GM23338 (cell line): ENCODE data around the gene OR4K2. TPM values are rescaled to one million over a fixed set of nuclear protein-coding genes. Genes with fewer than 3 reads are reported as not detected.

Experiments used
- ATAC-seq: fragments of 200-7000 bp; cut with Tn5 transposase; 3 replicates; pipeline ENCODE4 v1.9.1; 2020
- DNase-seq: peaks from one replicate; pipeline ENCODE4 v3.0.0-alpha.2; 2015; ENCODE audit warnings: low spot score
- H2AFZ ChIP-seq: fragments of 200-600 bp; sonication (generic); 2 replicates; pipeline ENCODE4 v1.8.0; 2016; ENCODE audit warnings: antibody characterized with exemption, mild to moderate bottlenecking, moderate library complexity
- H3F3A ChIP-seq: fragments of 200-600 bp; sonication (generic); replicated peaks from 2 replicates; pipeline ENCODE4 v1.8.0; 2017; ENCODE audit warnings: antibody characterized with exemption, mixed run types, low read depth
- H3K27ac ChIP-seq: fragments of 200-600 bp; sonication (generic); 2 replicates; pipeline ENCODE4 v1.6.1; 2016; ENCODE audit warnings: low read depth
- H3K27me3 ChIP-seq: fragments of 200-600 bp; sonication (generic); 2 replicates; pipeline ENCODE4 v1.8.0; 2016; ENCODE audit warnings: mild to moderate bottlenecking, mixed run types, moderate library complexity; ENCODE audit not compliant: insufficient read depth
- H3K36me3 ChIP-seq: fragments of 200-600 bp; sonication (generic); 2 replicates; pipeline ENCODE4 v1.8.0; 2016; ENCODE audit warnings: mild to moderate bottlenecking; ENCODE audit not compliant: insufficient read depth
- H3K4me1 ChIP-seq: fragments of 200-600 bp; sonication (generic); 2 replicates; pipeline ENCODE4 v1.8.0; 2016; ENCODE audit warnings: mild to moderate bottlenecking, moderate library complexity; ENCODE audit not compliant: insufficient read depth
- H3K4me2 ChIP-seq: fragments of 200-600 bp; sonication (generic); 2 replicates; pipeline ENCODE4 v1.7.1; 2017; ENCODE audit warnings: mixed run types
- H3K4me3 ChIP-seq: fragments of 200-600 bp; sonication (generic); 2 replicates; pipeline ENCODE4 v1.6.1; 2016; ENCODE audit warnings: mixed run types
- H3K79me2 ChIP-seq: fragments of 200-600 bp; sonication (generic); replicated peaks from 2 replicates; pipeline ENCODE4 v1.8.0; 2017; ENCODE audit warnings: mild to moderate bottlenecking; ENCODE audit not compliant: insufficient read depth
- H3K9me2 ChIP-seq: fragments of 200-600 bp; sonication (generic); 2 replicates; pipeline ENCODE4 v1.8.0; 2017; ENCODE audit not compliant: insufficient read depth
- H4K20me1 ChIP-seq: fragments of 200-600 bp; sonication (generic); replicated peaks from 2 replicates; pipeline ENCODE4 v1.8.0; 2017; ENCODE audit warnings: mild to moderate bottlenecking; ENCODE audit not compliant: insufficient read depth
- H3K27ac Mint-ChIP-seq: 2 replicates; pipeline ENCODE4 v1.8.0; 2020; ENCODE audit warnings: inconsistent platforms, mild to moderate bottlenecking, moderate library complexity, mixed read lengths
- H3K27me3 Mint-ChIP-seq: 3 replicates; pipeline ENCODE4 v1.8.0; 2022; ENCODE audit warnings: low read depth, mild to moderate bottlenecking, moderate library complexity, mixed read lengths, inconsistent platforms; ENCODE audit not compliant: insufficient read depth, poor library complexity
- H3K36me3 Mint-ChIP-seq: 3 replicates; pipeline ENCODE4 v1.8.0; 2021; ENCODE audit warnings: low read depth, mild to moderate bottlenecking, inconsistent platforms, moderate library complexity, mixed read lengths
- H3K4me1 Mint-ChIP-seq: 3 replicates; pipeline ENCODE4 v1.8.0; 2020; ENCODE audit warnings: mild to moderate bottlenecking, inconsistent platforms, mixed read lengths
- H3K4me3 Mint-ChIP-seq: 3 replicates; pipeline ENCODE4 v1.8.0; 2021; ENCODE audit warnings: moderate library complexity, mild to moderate bottlenecking, inconsistent platforms, mixed read lengths
- H3K9me3 Mint-ChIP-seq: 3 replicates; pipeline ENCODE4 v1.8.0; 2020; ENCODE audit warnings: moderate library complexity, mild to moderate bottlenecking, inconsistent platforms, mixed read lengths
- ETS1 ChIP-seq: IDR thresholded peaks from 2 replicates; pipeline ENCODE4 v1.6.1; 2016; ENCODE audit warnings: antibody characterized with exemption
- JUNB ChIP-seq: IDR thresholded peaks from one replicate; pipeline ENCODE4 v1.6.1; 2016; ENCODE audit warnings: antibody characterized with exemption; ENCODE audit not compliant: unreplicated experiment
- REST ChIP-seq: IDR thresholded peaks from one replicate; pipeline ENCODE4 v1.6.1; 2018; ENCODE audit warnings: antibody characterized with exemption; ENCODE audit not compliant: unreplicated experiment
- ZNF114 ChIP-seq: fragments of 250-450 bp; sonication (Bioruptor Pico); IDR thresholded peaks from 2 replicates; pipeline ENCODE4 v1.5.0; 2020; ENCODE audit warnings: mild to moderate bottlenecking, moderate library complexity
- ZNF331 ChIP-seq: fragments of 250-450 bp; sonication (Bioruptor Pico); IDR thresholded peaks from 2 replicates; pipeline ENCODE4 v1.5.0; 2020; ENCODE audit warnings: low read depth, mild to moderate bottlenecking, moderate library complexity
- polyA plus RNA-seq: library from polyadenylated mRNA; unstranded; fragments of >200 nt; fragmentation: Nextera tagmentation; extraction: Ambion mirVana; gene quantifications from 2 replicates; pipeline ENCODE4 v1.2.1, GENCODE V29; 2016
- total RNA-seq: library from RNA; depleted of rRNA; stranded (reverse); fragments of >200 nt; shearing (Covaris generic); gene quantifications from 2 replicates; pipeline ENCODE4 v1.2.3, GENCODE V29; 2014

OR4K2 gene
- total and polyA plus RNA-seq, 2 experiments from 2014 or later = not detected

- H3K36me3 ChIP-seq = peaks cover 37% of the 10 kb centered on the region
Measured at GRCh38 chr14:19917955-19918518, 43.1 kb downstream of the OR4K2 start.

More at GRCh38 chr14:19917955-19918518, 43.1 kb downstream of the OR4K2 start:
- Histone ChIP-seq H3K4me2 (no peak overlapping the region), H3K4me3 (no peak overlapping the region; the same call in 1 of the 2 replicates), H2AFZ (no peak overlapping the region), H3K27ac (no peak overlapping the region), H3K79me2 (no peaks in the 10 kb centered on the region), H3F3A (no peaks in the 10 kb centered on the region), H3K27me3 (no peaks in the 10 kb centered on the region), H3K9me2 (no peaks in the 10 kb centered on the region), H3K4me1 (no peaks in the 10 kb centered on the region), H4K20me1 (no peaks in the 10 kb centered on the region)
- peaks cover 22% of the 10 kb centered on the region; the same call in 2 of the 3 replicates for H3K9me3 Mint-ChIP-seq
- peaks cover 4% of the 10 kb centered on the region; the same call in 1 of the 3 replicates for H3K36me3 Mint-ChIP-seq
- H3K4me1 Mint-ChIP-seq = no peaks in the 10 kb centered on the region
- DNase-seq (no peak), ATAC-seq (no peak)
- no peak overlapping the region for H3K4me3 Mint-ChIP-seq
- no peaks in the 10 kb centered on the region for H3K27me3 Mint-ChIP-seq
- TF ChIP-seq JUNB (no peak), ZNF114 (CRISPR knock-in tag) (no peak), REST (no peak), ETS1 (no peak), ZNF331 (CRISPR knock-in tag) (no peak)
- H3K27ac Mint-ChIP-seq = no peak overlapping the region
